T-cell (primary cell): ENCODE results near the gene JPH3. TPM values are rescaled to one million over a fixed set of nuclear protein-coding genes. Genes with fewer than 3 reads are reported as not detected.

Source experiments
- ATAC-seq, 4 experiments: fragments of 200-7000 bp in 3 of 4; fragments of 150-1000 bp in 1 of 4; cut with Tn5 transposase; replicated peaks in 1 of 4; 1 replicate in 3 of 4; 2 replicates in 1 of 4; pipeline ENCODE4 v1.10.0; 2021; ENCODE audit warnings: moderate library complexity in 3 of 4, mild to moderate bottlenecking in 2 of 4, moderate number of reproducible peaks in 1 of 4
- CTCF ChIA-PET, 2 donors: fragments of 300-600 bp; sonication (Branson Sonifier 250); formaldehyde crosslinking; loops; one replicate each; lab custom pipeline; 2022; ENCODE audit warnings: antibody characterized with exemption in 2 of 2; lab: Charles Lee
- POLR2A ChIA-PET, 2 donors: fragments of 300-600 bp; sonication (Branson Sonifier 250); formaldehyde crosslinking; loops; one replicate each; lab custom pipeline; 2022; ENCODE audit warnings: antibody characterized with exemption in 2 of 2; lab: Charles Lee
- DNase-seq, 35 experiments: peaks; one replicate each; pipeline versions ENCODE4 v3.0.0 to v3.0.0-alpha.2; 2013 to 2023
- H3K27ac ChIP-seq: one replicate; pipeline ENCODE4 v1.5.1; 2013; ENCODE audit warnings: low read length
- H3K27me3 ChIP-seq, 2 experiments: replicated peaks in 1 of 2; 1 replicate in 1 of 2; 2 replicates in 1 of 2; pipeline versions ENCODE4 v1.6.1 to v1.7.0; 2013; ENCODE audit warnings: low read length in 1 of 2, mixed read lengths in 1 of 2; ENCODE audit not compliant: control insufficient read depth in 2 of 2, insufficient read depth in 2 of 2; ENCODE audit errors: extremely low read depth in 1 of 2
- H3K36me3 ChIP-seq, 2 donors: 1 replicate in 1 of 2; 2 replicates in 1 of 2; pipeline versions ENCODE4 v1.6.1 to v1.7.0; 2013; ENCODE audit warnings: low read length in 1 of 2; ENCODE audit not compliant: control insufficient read depth in 2 of 2, insufficient read depth in 1 of 2; ENCODE audit errors: extremely low read depth in 1 of 2
- H3K4me1 ChIP-seq, 2 experiments: 1 replicate in 1 of 2; 2 replicates in 1 of 2; pipeline versions ENCODE4 v1.6.1 to v1.7.0; 2013; ENCODE audit warnings: low read length in 2 of 2, mixed read lengths in 1 of 2; ENCODE audit not compliant: insufficient read depth in 2 of 2, control insufficient read depth in 1 of 2; ENCODE audit errors: extremely low read depth in 1 of 2
- H3K4me3 ChIP-seq, 2 donors: 1 replicate in 1 of 2; 2 replicates in 1 of 2; pipeline versions ENCODE4 v1.5.1 to v1.7.0; 2013; ENCODE audit warnings: mild to moderate bottlenecking in 2 of 2, low read length in 1 of 2, moderate library complexity in 1 of 2; ENCODE audit not compliant: control insufficient read depth in 1 of 2; ENCODE audit errors: extremely low read depth in 1 of 2
- H3K9me3 ChIP-seq: 2 replicates; pipeline ENCODE4 v1.7.0; 2013
- H3K27ac Mint-ChIP-seq, 2 donors: one replicate each; pipeline ENCODE4 v1.8.0; 2020 to 2021; ENCODE audit warnings: mild to moderate bottlenecking in 2 of 2, mixed read lengths in 2 of 2
- H3K27me3 Mint-ChIP-seq, 2 donors: one replicate each; pipeline ENCODE4 v1.8.0; 2021 to 2022; ENCODE audit warnings: mixed read lengths in 2 of 2
- H3K36me3 Mint-ChIP-seq: one replicate; pipeline ENCODE4 v1.8.0; 2021; ENCODE audit warnings: mixed read lengths
- H3K4me1 Mint-ChIP-seq, 3 donors: one replicate each; pipeline ENCODE4 v1.8.0; 2020 to 2022; ENCODE audit warnings: mixed read lengths in 3 of 3, mild to moderate bottlenecking in 1 of 3
- H3K4me3 Mint-ChIP-seq, 3 donors: one replicate each; pipeline ENCODE4 v1.8.0; 2020 to 2022; ENCODE audit warnings: mild to moderate bottlenecking in 3 of 3, mixed read lengths in 3 of 3, moderate library complexity in 3 of 3
- H3K9me3 Mint-ChIP-seq, 3 donors: one replicate each; pipeline ENCODE4 v1.8.0; 2020 to 2022; ENCODE audit warnings: mixed read lengths in 3 of 3
- WGBS: methylation state at CpG from one replicate; pipeline ENCODE4 v1.1.5; 2013; ENCODE audit warnings: missing lambda C conversion rate; ENCODE audit not compliant: insufficient coverage; 5-methylcytosine and 5-hydroxymethylcytosine counted together
- total RNA-seq, 35 experiments: library from RNA in 6 of 35; stranded (reverse) in 6 of 35; fragments of 120-200 nt in 1 of 35; gene quantifications; one replicate each; pipeline versions ENCODE4 v1.2.1 to v1.2.4 and lab custom pipeline; 2013 to 2026

The JPH3 gene
- total RNA-seq, 5 donors from 2014 or later (not counting 1 experiment from before 2014, with no cell fraction given): not detected

DNA sequence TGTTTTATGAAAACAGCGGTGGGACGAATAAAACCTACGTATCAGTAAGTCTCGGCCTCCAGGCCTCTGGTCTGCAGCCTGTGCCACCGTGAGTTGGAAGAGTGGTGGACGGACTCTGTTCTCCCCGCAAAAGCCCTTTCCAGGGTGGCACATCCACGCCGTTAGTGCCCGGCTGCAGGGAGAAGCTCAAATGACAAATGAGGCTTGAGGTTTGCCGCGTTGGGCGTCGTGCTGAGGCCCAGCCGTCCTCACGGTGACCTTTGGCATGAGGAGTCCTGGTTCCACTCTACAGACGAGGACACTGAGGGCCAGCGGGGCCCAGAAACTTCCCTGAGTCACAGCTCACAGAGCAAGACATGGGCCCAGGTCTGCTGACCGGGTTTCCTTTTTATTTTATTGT is 40.2 kb downstream of the JPH3 start:
- CTCF ChIA-PET: interaction anchor here in 1 of 2 donors (0.6 kb wide), 1 partner anchor 111 kb away, joined by 4 read pairs; no protein-coding TSS in a partner anchor
- Mint-ChIP-seq H3K4me3 (no peak overlapping the region), H3K9me3 (no peaks in the 10 kb centered on the region), H3K36me3 (no peaks in the 10 kb centered on the region), H3K27me3 (peaks cover 0 to 17% of the 10 kb centered on the region in 2 donors), H3K27ac (no peak overlapping the region), H3K4me1 (no peaks in the 10 kb centered on the region)
- POLR2A ChIA-PET: no interaction called here
- Histone ChIP-seq H3K27ac (no peak overlapping the region), H3K4me3 (no peak overlapping the region), H3K36me3 (no peaks in the 10 kb centered on the region), H3K4me1 (no peaks in the 10 kb centered on the region), H3K27me3 (peaks cover 0 to 27% of the 10 kb centered on the region in 2 experiments), H3K9me3 (no peaks in the 10 kb centered on the region)
- DNase-seq (no peak), ATAC-seq (no peak)
- 82% methylated on average over 18 of the region's 19 CpGs for WGBS

- Mint-ChIP-seq H3K36me3 (no peaks in the 10 kb centered on the region), H3K4me1 (no peaks in the 10 kb centered on the region), H3K27ac (no peak overlapping the region), H3K9me3 (no peaks in the 10 kb centered on the region), H3K27me3 (peaks cover 3 to 26% of the 10 kb centered on the region in 2 donors), H3K4me3 (no peak overlapping the region)
- no peak for ATAC-seq
- Histone ChIP-seq H3K9me3 (no peaks in the 10 kb centered on the region), H3K4me1 (no peaks in the 10 kb centered on the region), H3K27ac (no peak overlapping the region), H3K27me3 (peaks cover 0 to 44% of the 10 kb centered on the region in 2 experiments), H3K36me3 (no peaks in the 10 kb centered on the region), H3K4me3 (no peak overlapping the region)
- WGBS: 93% methylated on average over 35 of the region's 35 CpGs
- DNase-seq: no peak
- ChIA-PET POLR2A (no interaction called here), CTCF (no interaction called here)
These were observed 41.9 kb downstream of the JPH3 start for GRCh38 chr16:87644186-87644585.

- no peak overlapping the region for H3K27ac Mint-ChIP-seq
- Histone ChIP-seq H3K27me3 (peaks cover 0 to 47% of the 10 kb centered on the region in 2 experiments), H3K27ac (no peak overlapping the region), H3K9me3 (no peaks in the 10 kb centered on the region), H3K4me3 (no peak overlapping the region), H3K36me3 (no peaks in the 10 kb centered on the region), H3K4me1 (no peaks in the 10 kb centered on the region)
- H3K27me3 Mint-ChIP-seq: peaks cover 3 to 28% of the 10 kb centered on the region in 2 donors
- CTCF ChIA-PET: no interaction called here
- POLR2A ChIA-PET: no interaction called here
- H3K9me3 Mint-ChIP-seq: no peaks in the 10 kb centered on the region
- no peak overlapping the region for H3K4me3 Mint-ChIP-seq
- 95% methylated on average over 44 of the region's 44 CpGs for WGBS
- no peaks in the 10 kb centered on the region for H3K4me1 Mint-ChIP-seq
- ATAC-seq (no peak), DNase-seq (no peak)
- H3K36me3 Mint-ChIP-seq: no peaks in the 10 kb centered on the region
These were observed 42.3 kb downstream of the JPH3 start for GRCh38 chr16:87644596-87644995.

DNA sequence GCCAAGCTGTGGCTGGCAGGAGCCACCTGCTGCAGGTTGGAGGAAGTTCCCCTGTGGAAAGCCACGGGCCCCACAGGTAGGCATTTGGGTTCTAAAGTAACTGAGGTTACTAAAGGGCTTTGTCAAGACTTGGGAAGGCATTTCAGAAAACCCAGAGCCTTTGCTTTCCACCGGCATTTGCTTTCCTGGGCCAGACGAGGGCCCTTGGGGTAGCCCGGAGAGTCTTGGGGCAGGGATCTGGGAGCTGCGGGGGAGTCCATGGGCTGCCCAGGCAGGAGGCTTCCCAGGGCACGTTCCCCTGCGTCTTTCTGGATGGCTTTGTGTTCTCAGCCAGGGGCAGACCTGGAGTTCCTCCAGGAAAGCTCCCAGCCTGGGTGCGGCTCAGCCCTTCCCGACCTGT is 43.5 kb downstream of the JPH3 start:
- Histone ChIP-seq H3K4me3 (no peak overlapping the region), H3K27ac (no peak overlapping the region), H3K4me1 (no peaks in the 10 kb centered on the region), H3K36me3 (no peaks in the 10 kb centered on the region), H3K27me3 (peaks cover 0 to 51% of the 10 kb centered on the region in 2 experiments), H3K9me3 (no peaks in the 10 kb centered on the region)
- no peaks in the 10 kb centered on the region for H3K4me1 Mint-ChIP-seq
- ATAC-seq (no peak), DNase-seq (no peak)
- H3K9me3 Mint-ChIP-seq: no peaks in the 10 kb centered on the region
- H3K4me3 Mint-ChIP-seq: no peak overlapping the region
- CTCF ChIA-PET: interaction anchor here in 1 of 2 donors (0.5 kb wide), 1 partner anchor 57 kb away, joined by 3 read pairs; no protein-coding TSS in a partner anchor
- no peaks in the 10 kb centered on the region for H3K36me3 Mint-ChIP-seq
- peaks cover 8 to 25% of the 10 kb centered on the region in 2 donors for H3K27me3 Mint-ChIP-seq
- POLR2A ChIA-PET: interaction anchor here in 1 of 2 donors (0.6 kb wide), 1 partner anchor 57 kb away, joined by 3 read pairs; no protein-coding TSS in a partner anchor
- WGBS: 84% methylated on average over 9 of the region's 9 CpGs
- no peak overlapping the region for H3K27ac Mint-ChIP-seq

DNA sequence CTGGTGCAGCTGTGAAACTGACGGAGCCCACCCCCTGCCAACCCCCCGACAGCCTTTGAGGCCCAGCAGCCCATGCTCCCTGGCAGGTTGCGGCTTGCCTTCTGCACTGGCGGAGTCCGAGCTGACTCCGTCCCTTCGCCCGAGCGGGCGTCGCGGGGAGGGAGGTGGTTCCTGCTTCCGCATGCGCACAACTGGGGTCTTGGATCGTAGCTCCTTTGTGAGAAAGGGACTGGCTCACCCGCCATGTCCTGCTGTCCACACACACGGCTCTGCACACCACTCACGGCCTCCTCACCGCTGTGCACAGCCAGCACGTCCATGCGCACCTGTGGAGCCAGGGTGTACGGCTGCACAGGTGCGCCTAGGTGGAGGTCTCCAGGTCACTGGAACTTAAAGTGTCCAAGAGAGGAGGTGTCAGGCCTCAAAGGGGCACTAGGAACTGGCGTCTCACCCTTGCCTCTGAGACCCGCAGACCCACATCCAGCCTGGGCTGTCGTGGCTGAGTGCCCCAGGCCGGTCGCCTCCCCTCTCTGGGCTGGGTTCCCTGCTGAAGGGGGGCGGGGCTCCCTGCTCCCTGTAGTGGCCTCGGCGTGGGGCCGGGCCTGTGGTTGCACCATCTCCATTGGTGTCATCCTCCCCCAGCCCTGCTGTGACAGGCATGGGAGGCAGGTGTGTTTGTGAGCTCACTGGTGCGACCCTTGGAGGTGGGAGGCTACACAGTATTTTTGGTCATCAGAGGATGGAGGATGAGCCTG is 45.3 kb downstream of the JPH3 start:
- no peak for DNase-seq
- Histone ChIP-seq H3K9me3 (no peaks in the 10 kb centered on the region), H3K36me3 (no peaks in the 10 kb centered on the region), H3K27ac (no peak overlapping the region), H3K4me1 (no peaks in the 10 kb centered on the region), H3K4me3 (no peak overlapping the region), H3K27me3 (peaks cover 0 to 44% of the 10 kb centered on the region in 2 experiments)
- POLR2A ChIA-PET: no interaction called here
- no peak overlapping the region for H3K4me3 Mint-ChIP-seq
- CTCF ChIA-PET: no interaction called here
- no peaks in the 10 kb centered on the region for H3K9me3 Mint-ChIP-seq
- no peak for ATAC-seq
- H3K4me1 Mint-ChIP-seq: no peaks in the 10 kb centered on the region
- peaks cover 8 to 21% of the 10 kb centered on the region in 2 donors for H3K27me3 Mint-ChIP-seq
- no peaks in the 10 kb centered on the region for H3K36me3 Mint-ChIP-seq
- no peak overlapping the region for H3K27ac Mint-ChIP-seq
- WGBS: 88% methylated on average over 20 of the region's 33 CpGs

DNA sequence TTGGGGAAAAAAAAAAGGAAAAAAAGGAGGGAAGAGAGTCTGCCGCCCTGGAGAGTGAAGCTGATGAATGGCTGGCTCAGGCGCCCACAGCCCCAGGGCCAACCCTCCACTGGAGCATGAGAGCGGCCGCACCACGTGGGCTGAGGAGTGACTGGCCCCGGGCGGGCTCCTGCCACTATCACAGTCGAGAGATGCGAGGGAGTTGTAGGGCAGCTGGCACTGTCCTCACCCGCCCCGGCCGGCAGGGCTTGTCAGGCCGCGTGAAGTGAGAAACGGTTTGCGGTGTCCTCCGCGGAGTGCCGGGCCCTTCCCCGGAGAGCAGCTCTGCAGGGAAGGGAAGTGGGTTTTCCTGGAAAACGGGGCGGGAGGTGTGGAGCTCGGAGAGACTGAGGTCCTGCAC is 45.9 kb downstream of the JPH3 start:
- ATAC-seq (no peak), DNase-seq (no peak)
- POLR2A ChIA-PET: no interaction called here
- no peak overlapping the region for H3K27ac Mint-ChIP-seq
- H3K36me3 Mint-ChIP-seq: no peaks in the 10 kb centered on the region
- H3K36me3 ChIP-seq: no peaks in the 10 kb centered on the region
- H3K27me3 Mint-ChIP-seq: peaks cover 8 to 21% of the 10 kb centered on the region in 2 donors
- H3K27ac ChIP-seq: no peak overlapping the region
- CTCF ChIA-PET: no interaction called here
- no peaks in the 10 kb centered on the region for H3K9me3 ChIP-seq
- H3K9me3 Mint-ChIP-seq: no peaks in the 10 kb centered on the region
- no peaks in the 10 kb centered on the region for H3K4me1 ChIP-seq
- H3K4me3 Mint-ChIP-seq: no peak overlapping the region
- H3K27me3 ChIP-seq: peaks cover 0 to 45% of the 10 kb centered on the region in 2 experiments
- no peaks in the 10 kb centered on the region for H3K4me1 Mint-ChIP-seq
- no peak overlapping the region for H3K4me3 ChIP-seq
- 48% methylated on average over 19 of the region's 23 CpGs for WGBS
